Activated CD8-positive, alpha-beta T cell treated with anti-CD3 and anti-CD28 coated beads, Interleukin-2, amount 10 ng/mL, durations not matched to agents 7 days and 5 days (primary cell): Measurements from ENCODE around the gene WDR46. TPM values are rescaled to one million over a fixed set of nuclear protein-coding genes. Genes with fewer than 3 reads are reported as not detected.

ENCODE experiments used
- ATAC-seq: fragments of 150-1000 bp; cut with Tn5 transposase; one replicate; pipeline ENCODE4 v1.10.0; 2021; ENCODE audit warnings: moderate library complexity
- CTCF ChIA-PET: fragments of 350-600 bp; sonication (Branson Sonifier 250); formaldehyde crosslinking; loops from one replicate; lab custom pipeline; 2021; ENCODE audit warnings: antibody characterized with exemption; lab: Charles Lee
- POLR2A ChIA-PET: fragments of 350-600 bp; sonication (Branson Sonifier 250); formaldehyde crosslinking; loops from one replicate; lab custom pipeline; 2021; ENCODE audit warnings: antibody characterized with exemption; lab: Charles Lee
- DNase-seq: peaks from one replicate; pipeline ENCODE4 v3.0.0-alpha.2; 2020
- H3K27ac Mint-ChIP-seq: one replicate; pipeline ENCODE4 v1.8.0; 2021; ENCODE audit warnings: mild to moderate bottlenecking, mixed read lengths
- H3K27me3 Mint-ChIP-seq: one replicate; pipeline ENCODE4 v1.8.0; 2021; ENCODE audit warnings: low read depth, mixed read lengths
- H3K36me3 Mint-ChIP-seq: one replicate; pipeline ENCODE4 v1.8.0; 2021; ENCODE audit warnings: low read depth, mixed read lengths
- H3K4me1 Mint-ChIP-seq: one replicate; pipeline ENCODE4 v1.8.0; 2021; ENCODE audit warnings: low read depth, mixed read lengths
- H3K4me3 Mint-ChIP-seq: one replicate; pipeline ENCODE4 v1.8.0; 2021; ENCODE audit warnings: mild to moderate bottlenecking, mixed read lengths
- H3K9me3 Mint-ChIP-seq: one replicate; pipeline ENCODE4 v1.8.0; 2022; ENCODE audit warnings: mixed read lengths; ENCODE audit not compliant: insufficient read depth
- total RNA-seq, 2 experiments: library from RNA; stranded (reverse); gene quantifications; one replicate each; pipeline ENCODE4 v1.2.3, GENCODE V29; 2021

WDR46 gene
- total RNA-seq, 2 experiments from 2014 or later: 66.7 to 68.9 TPM

DNA sequence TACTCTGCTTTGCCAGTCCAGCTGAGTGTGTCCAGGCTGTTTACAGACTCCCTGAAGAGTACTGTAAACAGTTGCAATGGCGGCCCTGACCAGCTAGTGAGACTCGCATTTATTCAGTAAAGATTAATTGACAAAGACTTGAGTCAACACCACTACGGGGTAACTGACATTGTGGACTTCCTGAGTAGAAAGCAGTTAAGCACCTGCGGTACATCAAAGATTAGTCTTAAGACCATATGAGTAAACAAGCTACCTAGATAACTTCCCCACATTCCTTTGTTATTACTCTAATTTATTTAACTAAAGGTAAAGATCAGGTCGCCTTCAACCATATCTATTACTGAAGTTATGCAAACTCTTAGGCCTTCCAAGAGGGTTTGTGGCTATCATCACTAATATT, 30.0 kb downstream of the WDR46 start:
- Mint-ChIP-seq H3K9me3 (no peaks in the 10 kb centered on the region), H3K4me1 (peaks cover 3% of the 10 kb centered on the region), H3K4me3 (no peak overlapping the region), H3K27me3 (no peaks in the 10 kb centered on the region), H3K27ac (no peak overlapping the region), H3K36me3 (peaks cover 45% of the 10 kb centered on the region)
- no peak for ATAC-seq
- ChIA-PET CTCF (interaction anchor here (2.5 kb wide), 1 partner anchor 10 kb away, joined by 14 read pairs; no protein-coding TSS in a partner anchor), POLR2A (interaction anchor here (0.6 kb wide), 1 partner anchor 158 kb away, joined by 3 read pairs; no protein-coding TSS in a partner anchor)
- no peak for DNase-seq

DNA sequence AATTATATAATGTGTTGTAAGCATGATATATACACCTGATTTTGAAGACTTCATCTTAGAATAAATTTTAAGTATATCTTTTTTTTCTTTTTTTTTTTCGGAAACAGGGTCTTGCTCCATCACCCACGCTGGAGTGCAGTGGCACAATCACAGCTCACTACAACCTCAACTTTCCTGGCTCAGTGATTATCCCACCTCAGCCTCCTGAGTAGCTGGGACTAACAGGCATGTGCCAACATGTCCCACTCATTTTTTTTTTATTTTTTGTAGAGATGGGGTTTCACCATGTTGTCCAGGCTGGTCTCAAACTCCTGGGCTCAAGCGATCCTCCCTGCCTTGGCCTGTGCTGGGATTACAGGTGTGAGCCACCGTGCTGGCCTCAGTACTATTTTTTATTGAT, 34.4 kb downstream of the WDR46 start:
- Mint-ChIP-seq H3K27me3 (no peaks in the 10 kb centered on the region), H3K4me1 (peaks cover 25% of the 10 kb centered on the region), H3K9me3 (no peaks in the 10 kb centered on the region), H3K27ac (no peak overlapping the region), H3K36me3 (peaks cover 46% of the 10 kb centered on the region), H3K4me3 (no peak overlapping the region)
- DNase-seq: no peak
- ChIA-PET POLR2A (interaction anchor here (0.6 to 0.7 kb wide), 2 partner anchors 17 to 22 kb away, joined by 3 to 4 read pairs; partner anchors contain the start of genes B3GALT4, RPS18 and VPS52), CTCF (interaction anchor here (0.6 to 1.4 kb wide), 8 partner anchors 15 to 130 kb away, joined by 3 to 5 read pairs (median 3); partner anchors contain the start of gene RING1)
- no peak for ATAC-seq

DNA sequence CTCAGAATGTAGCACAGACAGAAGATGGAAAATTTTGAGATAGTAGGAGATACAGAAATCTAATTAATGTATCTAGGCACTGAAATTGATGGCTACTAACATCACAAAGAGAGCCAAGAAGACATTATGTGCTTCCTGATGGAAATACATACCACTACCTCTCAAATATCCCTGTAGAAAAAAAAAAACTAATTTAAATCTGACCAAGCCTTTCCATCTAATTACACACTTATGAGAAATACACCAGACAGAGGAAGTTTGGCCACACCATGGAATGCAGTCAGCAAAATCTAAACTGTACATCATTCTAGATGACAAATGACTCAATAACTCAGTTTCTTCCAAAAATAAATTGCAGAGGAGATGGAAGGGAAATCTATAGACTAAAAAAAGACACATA, 36.3 kb downstream of the WDR46 start:
- no peak overlapping the region for H3K4me3 Mint-ChIP-seq
- no peak for ATAC-seq
- no peak overlapping the region for H3K27ac Mint-ChIP-seq
- no peaks in the 10 kb centered on the region for H3K27me3 Mint-ChIP-seq
- CTCF ChIA-PET: interaction anchor here (1.0 kb wide), 1 partner anchor 10 kb away, joined by 3 read pairs; no protein-coding TSS in a partner anchor
- H3K9me3 Mint-ChIP-seq: no peaks in the 10 kb centered on the region
- POLR2A ChIA-PET: no interaction called here
- H3K4me1 Mint-ChIP-seq: peaks cover 37% of the 10 kb centered on the region
- no peak for DNase-seq
- H3K36me3 Mint-ChIP-seq: peaks cover 37% of the 10 kb centered on the region

DNA sequence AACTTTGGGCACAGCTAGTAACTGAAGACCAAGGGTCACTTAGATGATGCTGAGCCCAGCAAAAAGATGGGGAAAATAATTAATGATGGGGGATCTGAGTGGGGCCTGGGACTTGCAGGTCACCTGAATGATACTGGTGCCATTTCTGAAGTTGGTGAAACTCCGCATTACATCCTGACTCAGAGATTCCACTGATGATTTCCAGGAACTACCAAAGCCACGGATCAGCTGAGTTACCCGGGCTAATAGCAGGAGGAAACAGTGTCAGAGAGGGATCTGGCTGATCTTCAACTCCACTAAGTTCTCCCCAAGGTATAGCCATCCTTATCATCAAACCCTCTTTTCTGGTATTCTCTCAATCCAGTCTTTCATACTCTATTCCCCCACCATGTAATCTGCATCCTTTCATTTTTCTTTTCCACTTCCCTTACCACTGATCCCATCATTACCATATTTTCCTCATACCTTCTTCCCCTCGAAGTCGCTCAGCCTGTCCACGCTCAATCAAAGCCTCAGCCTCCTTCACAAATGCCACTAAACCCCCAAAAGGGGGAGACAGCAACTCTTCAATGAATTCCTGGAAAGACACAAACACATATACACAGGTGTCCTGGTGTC, 37.5 kb downstream of the WDR46 start:
- H3K4me1 Mint-ChIP-seq: peaks cover 37% of the 10 kb centered on the region
- ATAC-seq (no peak), DNase-seq (no peak)
- peak overlapping the region; percentile 21 for H3K27ac Mint-ChIP-seq
- peaks cover 36% of the 10 kb centered on the region for H3K36me3 Mint-ChIP-seq
- no peaks in the 10 kb centered on the region for H3K9me3 Mint-ChIP-seq
- ChIA-PET CTCF (interaction anchor here (0.9 to 6.4 kb wide), 6 partner anchors 12 to 124 kb away, joined by 3 to 135 read pairs (median 12); partner anchors contain the start of genes RING1, RXRB and SLC39A7), POLR2A (no interaction called here)
- H3K4me3 Mint-ChIP-seq: no peak overlapping the region
- H3K27me3 Mint-ChIP-seq: peaks cover 3% of the 10 kb centered on the region

DNA sequence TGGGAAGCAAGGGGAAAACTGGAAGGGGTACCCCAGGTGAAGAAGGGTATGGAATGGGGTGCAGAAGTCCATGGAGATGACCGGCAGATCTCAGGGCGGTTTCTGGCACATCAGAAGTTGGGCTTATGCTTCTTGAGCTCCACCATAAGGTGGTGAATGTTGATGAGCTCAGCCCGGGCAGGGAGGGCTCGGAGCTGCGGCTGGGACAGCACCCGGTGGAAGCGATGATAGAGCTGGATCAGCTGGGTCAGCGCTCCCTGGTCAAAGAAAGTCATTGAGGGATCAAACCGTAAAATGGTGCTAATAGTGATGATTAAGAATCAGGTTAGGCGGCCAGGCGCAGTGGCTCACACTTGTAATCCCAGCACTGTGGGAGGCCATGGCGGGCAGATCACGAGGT, 38.3 kb downstream of the WDR46 start:
- Mint-ChIP-seq H3K4me1 (peaks cover 37% of the 10 kb centered on the region), H3K36me3 (peaks cover 33% of the 10 kb centered on the region), H3K27me3 (peaks cover 3% of the 10 kb centered on the region), H3K9me3 (no peaks in the 10 kb centered on the region), H3K4me3 (peak overlapping the region; percentile 88), H3K27ac (peak overlapping the region; percentile 92)
- ATAC-seq (no peak), DNase-seq (no peak)
- ChIA-PET CTCF (interaction anchor here (1.4 to 6.4 kb wide), 8 partner anchors 21 to 131 kb away, joined by 3 to 135 read pairs (median 18); partner anchors contain the start of genes B3GALT4, PFDN6, RING1 and RPS18), POLR2A (interaction anchor here (0.6 to 0.9 kb wide), 2 partner anchors 21 to 27 kb away, joined by 5 to 6 read pairs; partner anchors contain the start of genes B3GALT4, RPS18 and VPS52)

DNA sequence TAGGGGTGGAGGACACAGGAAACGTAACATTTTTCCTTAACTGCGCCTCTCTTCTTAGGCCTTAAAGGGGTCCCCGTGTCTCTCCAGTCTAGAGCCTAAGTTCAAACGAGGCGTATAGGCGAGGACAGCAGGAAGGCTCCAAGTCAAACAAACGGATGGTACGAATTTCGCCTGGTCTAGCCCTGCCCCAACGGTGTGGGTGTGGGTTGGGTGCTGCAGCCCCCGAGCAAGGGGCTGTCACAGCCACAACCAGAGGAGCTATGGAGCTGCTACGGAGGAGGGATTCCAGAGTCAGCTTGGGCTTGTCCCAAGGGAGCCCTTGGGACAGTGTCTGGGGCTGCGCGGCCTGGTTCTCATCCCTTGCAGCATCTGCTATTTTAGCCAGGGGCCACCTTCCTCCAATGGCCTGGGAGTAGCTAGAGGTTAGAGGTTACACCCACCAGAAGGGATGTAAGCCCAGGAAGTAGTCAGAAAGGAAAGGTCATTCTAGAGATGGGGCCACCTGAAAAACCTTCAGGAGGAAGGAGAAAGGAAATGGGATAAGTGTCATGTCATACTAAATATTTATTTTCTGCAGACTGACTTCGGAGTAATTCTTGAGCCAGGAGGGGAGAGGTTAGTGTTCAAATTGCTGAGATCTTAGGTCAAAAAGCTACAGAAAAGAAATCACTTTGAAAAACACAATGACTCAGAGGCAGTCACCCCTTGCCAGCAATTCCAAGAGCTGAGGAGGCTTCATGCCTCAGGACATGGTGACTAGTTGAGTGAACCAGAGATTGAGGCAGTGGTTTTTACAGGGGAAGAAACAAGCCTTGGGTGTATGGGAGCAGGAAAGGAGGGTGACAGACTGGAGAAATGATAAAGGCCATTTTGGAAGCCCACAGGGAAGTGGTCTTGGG, 39.1 kb downstream of the WDR46 start:
- Mint-ChIP-seq H3K4me1 (peaks cover 37% of the 10 kb centered on the region), H3K36me3 (peaks cover 31% of the 10 kb centered on the region), H3K9me3 (no peaks in the 10 kb centered on the region), H3K27me3 (peaks cover 3% of the 10 kb centered on the region), H3K4me3 (peak overlapping the region; percentile 88), H3K27ac (peak overlapping the region; percentile 92)
- ChIA-PET CTCF (interaction anchor here (0.7 to 6.4 kb wide), 29 partner anchors 8 to 381 kb away, joined by 3 to 135 read pairs (median 9); partner anchors contain the start of genes B3GALT4, HLA-DPA1, HSD17B8 and PFDN6), POLR2A (interaction anchor here (0.6 to 2.7 kb wide), 16 partner anchors 21 to 461 kb away, joined by 3 to 30 read pairs (median 4); partner anchors contain the start of genes B3GALT4, HSD17B8, RPS18 and VPS52)
- DNase-seq (no peak), ATAC-seq (no peak)

DNA sequence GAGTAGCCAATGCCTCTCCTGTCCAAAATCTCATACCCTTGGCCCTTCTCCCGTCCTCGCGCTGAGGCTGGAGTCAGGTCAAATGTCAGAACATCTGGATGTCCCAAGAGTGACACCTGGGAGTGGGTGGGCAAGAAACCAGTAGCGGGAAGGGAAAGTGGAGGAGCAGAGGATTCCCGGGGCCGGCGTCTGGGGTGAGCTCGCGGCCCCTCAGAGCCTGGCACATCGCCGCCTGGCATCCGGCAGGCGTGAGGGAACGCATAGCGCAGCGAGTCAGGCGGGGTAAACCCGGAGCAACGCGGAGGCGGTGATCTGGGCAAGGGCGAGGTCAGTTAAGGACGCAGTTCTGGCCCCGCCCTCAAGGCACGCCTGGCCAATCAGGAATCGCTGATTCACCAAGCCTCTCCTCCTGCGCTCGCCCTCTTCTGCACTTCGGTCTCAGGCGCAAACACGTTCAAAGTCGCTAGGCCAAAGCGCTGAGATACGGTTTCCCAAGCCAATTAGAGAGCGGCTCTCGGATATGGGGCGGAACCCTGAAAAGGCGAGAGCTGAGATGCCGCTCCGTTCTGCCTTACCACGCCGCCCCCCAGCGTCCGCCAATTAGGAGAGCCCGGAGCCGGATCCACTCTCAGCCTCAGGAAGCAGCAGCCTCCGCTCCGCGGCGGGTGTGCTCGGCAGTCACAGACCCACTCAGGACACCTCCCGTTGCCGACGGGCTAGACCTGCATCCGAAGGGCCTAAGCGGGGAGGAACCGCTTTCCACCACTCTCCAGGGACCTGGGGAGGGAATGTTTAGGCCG, 39.9 kb downstream of the WDR46 start:
- ChIA-PET POLR2A (interaction anchor here (0.6 to 2.7 kb wide), 25 partner anchors 9 to 518 kb away, joined by 3 to 30 read pairs (median 4); partner anchors contain the start of genes B3GALT4, HLA-DPB1, HSD17B8 and RING1), CTCF (interaction anchor here (0.7 to 6.4 kb wide), 47 partner anchors 9 to 381 kb away, joined by 3 to 135 read pairs (median 7); partner anchors contain the start of genes B3GALT4, CUTA, HLA-DPA1 and HSD17B8)
- ATAC-seq (peak; percentile 95), DNase-seq (peak; percentile 98)
- Mint-ChIP-seq H3K4me1 (peaks cover 37% of the 10 kb centered on the region), H3K9me3 (no peaks in the 10 kb centered on the region), H3K27me3 (peaks cover 3% of the 10 kb centered on the region), H3K27ac (peak overlapping the region; percentile 92), H3K36me3 (peaks cover 28% of the 10 kb centered on the region), H3K4me3 (peak overlapping the region; percentile 88)

DNA sequence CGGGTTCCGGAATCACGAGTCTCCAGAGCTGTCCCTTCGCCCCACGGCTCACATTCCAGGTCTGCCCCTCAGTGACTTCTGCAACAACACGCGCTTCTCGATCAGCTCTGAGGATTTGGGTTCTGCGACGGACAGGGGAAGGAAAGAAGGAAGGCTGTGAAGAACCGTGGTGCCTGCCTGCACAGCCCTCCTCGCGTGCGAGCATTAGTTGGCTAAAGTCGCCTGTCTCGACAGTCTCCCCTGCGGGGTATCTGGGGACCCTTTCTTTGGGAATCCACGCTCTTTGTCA, 40.5 kb downstream of the WDR46 start:
- DNase-seq: no peak
- CTCF ChIA-PET: interaction anchor here (0.8 to 6.4 kb wide), 48 partner anchors 10 to 380 kb away, joined by 3 to 135 read pairs (median 6); partner anchors contain the start of genes B3GALT4, CUTA, HLA-DPA1 and HSD17B8
- POLR2A ChIA-PET: interaction anchor here (0.9 to 2.7 kb wide), 14 partner anchors 9 to 518 kb away, joined by 3 to 30 read pairs (median 6); partner anchors contain the start of genes B3GALT4, HLA-DPB1, HSD17B8 and RING1
- H3K4me1 Mint-ChIP-seq: peaks cover 37% of the 10 kb centered on the region
- H3K27ac Mint-ChIP-seq: peak overlapping the region; percentile 92
- peaks cover 4% of the 10 kb centered on the region for H3K27me3 Mint-ChIP-seq
- H3K9me3 Mint-ChIP-seq: no peaks in the 10 kb centered on the region
- peaks cover 28% of the 10 kb centered on the region for H3K36me3 Mint-ChIP-seq
- ATAC-seq: peak; percentile 18
- H3K4me3 Mint-ChIP-seq: peak overlapping the region; percentile 88

DNA sequence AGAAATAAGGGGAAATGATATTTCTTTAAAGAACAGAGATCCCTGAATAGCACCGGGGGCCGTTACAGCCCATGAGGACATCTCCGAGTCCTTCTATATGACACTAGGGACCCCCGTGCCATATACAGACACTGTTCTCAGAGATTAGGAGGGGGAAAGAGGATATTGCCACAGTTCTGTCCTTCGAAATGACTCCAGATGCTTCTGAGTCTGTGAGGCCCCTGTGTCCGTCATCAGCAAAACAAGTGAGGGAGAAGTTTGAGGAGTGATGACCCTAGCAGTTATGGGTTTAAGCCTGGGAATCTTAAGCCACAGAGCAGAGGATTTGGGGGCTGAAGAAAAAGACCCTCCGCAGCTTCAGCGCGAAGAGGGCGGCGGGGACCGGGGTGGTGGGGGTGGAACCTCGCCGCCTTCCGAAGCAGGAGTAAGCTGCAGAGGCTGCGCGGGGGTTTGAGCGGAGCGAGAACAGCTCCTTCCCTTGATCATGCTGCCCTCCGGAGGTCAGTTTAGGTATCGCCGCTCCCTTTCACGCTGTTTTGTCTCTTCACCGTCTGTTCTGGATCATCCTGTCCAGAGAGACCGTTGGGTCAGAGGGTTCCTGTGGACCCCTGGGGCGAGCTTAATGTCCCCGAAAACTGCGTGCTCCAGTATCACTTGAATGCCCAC, 40.9 kb downstream of the WDR46 start:
- H3K27me3 Mint-ChIP-seq: peaks cover 7% of the 10 kb centered on the region
- ChIA-PET POLR2A (interaction anchor here (0.9 to 2.7 kb wide), 14 partner anchors 10 to 519 kb away, joined by 3 to 30 read pairs (median 6); partner anchors contain the start of genes B3GALT4, HLA-DPB1, HSD17B8 and RING1), CTCF (interaction anchor here (0.6 to 6.4 kb wide), 47 partner anchors 9 to 380 kb away, joined by 3 to 135 read pairs (median 6); partner anchors contain the start of genes CUTA, HLA-DPA1, HSD17B8 and RING1)
- DNase-seq: peak; percentile 95
- peak; percentile 44 for ATAC-seq
- no peaks in the 10 kb centered on the region for H3K9me3 Mint-ChIP-seq
- peak overlapping the region; percentile 92 for H3K27ac Mint-ChIP-seq
- H3K4me1 Mint-ChIP-seq: peaks cover 39% of the 10 kb centered on the region
- H3K4me3 Mint-ChIP-seq: peak overlapping the region; percentile 88
- H3K36me3 Mint-ChIP-seq: peaks cover 28% of the 10 kb centered on the region

DNA sequence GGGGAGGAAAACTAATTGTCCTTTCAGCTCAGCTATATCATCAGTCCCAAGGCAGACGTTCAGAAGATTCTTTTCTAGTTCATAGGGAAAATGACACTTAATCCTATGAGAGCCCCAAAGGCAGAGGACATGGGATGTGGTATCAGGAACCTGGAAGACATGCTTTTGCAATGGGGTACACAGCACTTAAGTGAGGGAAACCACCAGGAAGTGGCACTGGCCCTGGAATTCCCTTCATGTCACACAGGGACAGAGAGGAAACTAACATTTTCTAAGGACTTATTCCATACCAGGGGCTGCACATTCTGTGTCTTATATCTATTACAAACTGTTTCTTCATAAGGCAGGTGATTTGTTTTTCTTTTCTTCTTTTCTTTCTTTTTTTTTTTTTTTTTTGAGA, 45.6 kb downstream of the WDR46 start:
- Mint-ChIP-seq H3K36me3 (no peaks in the 10 kb centered on the region), H3K27ac (no peak overlapping the region), H3K4me3 (no peak overlapping the region), H3K9me3 (no peaks in the 10 kb centered on the region), H3K4me1 (peaks cover 17% of the 10 kb centered on the region), H3K27me3 (peaks cover 7% of the 10 kb centered on the region)
- no peak for DNase-seq
- CTCF ChIA-PET: no interaction called here
- no peak for ATAC-seq
- POLR2A ChIA-PET: no interaction called here
